Stimulated activated CD8-positive, alpha-beta memory T cell treated with anti-CD3 and anti-CD28 coated beads, Interleukin-15, amount 100 ng/mL, for 48 hours (primary cell): Measurements from ENCODE around the gene ITGA3.

Experiments used
- DNase-seq, 2 donors: peaks; one replicate each; pipeline ENCODE4 v3.0.0-alpha.2; 2020; ENCODE audit warnings: low read depth in 2 of 2

Gene ITGA3

GRCh38 chr17:50055426-50056216 is at the start of gene ITGA3:
Gene ITGA3 (plus strand): TSS chr17:50056110. CDS start chr17:50056440, 330 bp downstream.
- peak in 1 of 2 donors; percentile 53 for DNase-seq

- no peak for DNase-seq
These were observed 46.6 kb upstream of the ITGA3 start for GRCh38 chr17:50009282-50009681.

GRCh38 chr17:50013079-50013478 is 42.8 kb upstream of the ITGA3 start:
- DNase-seq: no peak

GRCh38 chr17:50014471-50015088 is 41.3 kb upstream of the ITGA3 start:
- DNase-seq: no peak

- DNase-seq: no peak
These were observed 40.8 kb upstream of the ITGA3 start for GRCh38 chr17:50015146-50015545.

- no peak for DNase-seq
These were observed 37.0 kb upstream of the ITGA3 start for GRCh38 chr17:50018909-50019308.

- DNase-seq: no peak
These were observed 34.9 kb upstream of the ITGA3 start for GRCh38 chr17:50020841-50021599.

- no peak for DNase-seq
These were observed 34.1 kb upstream of the ITGA3 start for GRCh38 chr17:50021681-50022370.

- DNase-seq: no peak
These were observed 33.3 kb upstream of the ITGA3 start for GRCh38 chr17:50022463-50023130.

GRCh38 chr17:50023520-50023919 is 32.4 kb upstream of the ITGA3 start:
- no peak for DNase-seq

- no peak for DNase-seq
These were observed 31.1 kb upstream of the ITGA3 start for GRCh38 chr17:50024808-50025207.

- DNase-seq: no peak
These were observed 29.7 kb upstream of the ITGA3 start for GRCh38 chr17:50026046-50026675.

- DNase-seq: peak; percentile 51 to 57
These were observed 29.1 kb upstream of the ITGA3 start for GRCh38 chr17:50026837-50027171.

- DNase-seq: no peak
These were observed 28.6 kb upstream of the ITGA3 start for GRCh38 chr17:50027172-50027880.

- no peak for DNase-seq
These were observed 27.8 kb upstream of the ITGA3 start for GRCh38 chr17:50027881-50028735.

GRCh38 chr17:50028736-50029120 is 27.2 kb upstream of the ITGA3 start:
- DNase-seq: no peak

- DNase-seq: no peak
These were observed 26.7 kb upstream of the ITGA3 start for GRCh38 chr17:50029185-50029584.

GRCh38 chr17:50033316-50033715 is 22.6 kb upstream of the ITGA3 start:
- DNase-seq: no peak
